Activated naive CD4-positive, alpha-beta T cell treated with anti-CD3 and anti-CD28 coated beads, Interleukin-2, amount 50 U/mL, for 72 hours (primary cell): Measurements from ENCODE around the gene ANKAR. TPM values are rescaled to one million over a fixed set of nuclear protein-coding genes. Genes with fewer than 3 reads are reported as not detected.
"Not testable (repeated sequence)": the region's sequence is repeated elsewhere in the genome, so short reads cannot be mapped to it uniquely, and the experiment has no call there.

ENCODE experiments used
- ATAC-seq, 2 donors: fragments of 150-1000 bp; cut with Tn5 transposase; 2 replicates each; pipeline ENCODE4 v1.10.0; 2021; ENCODE audit warnings: mild to moderate bottlenecking in 2 of 2, moderate library complexity in 2 of 2
- DNase-seq, 2 donors: peaks; one replicate each; pipeline ENCODE4 v3.0.0; 2021 to 2022; ENCODE audit warnings: low spot score in 2 of 2
- H3K27ac Mint-ChIP-seq, 2 donors: one replicate each; pipeline ENCODE4 v1.8.0; 2022; ENCODE audit warnings: mild to moderate bottlenecking in 2 of 2, mixed read lengths in 2 of 2
- H3K36me3 Mint-ChIP-seq, 2 donors: one replicate each; pipeline ENCODE4 v1.8.0; 2022; ENCODE audit warnings: mixed read lengths in 2 of 2
- H3K9me3 Mint-ChIP-seq, 2 donors: one replicate each; pipeline ENCODE4 v1.8.0; 2022; ENCODE audit warnings: mixed read lengths in 2 of 2
- total RNA-seq, 2 donors: library from RNA; stranded (reverse); gene quantifications; one replicate each; pipeline ENCODE4 v1.2.3, GENCODE V29; 2022

The ANKAR gene
- total RNA-seq, 2 donors from 2014 or later: 2.6 to 2.9 TPM

- not testable (repeated sequence) for DNase-seq, ATAC-seq, H3K27ac Mint-ChIP-seq
- H3K36me3 Mint-ChIP-seq: peaks cover 11 to 19% of the 10 kb centered on the region in 2 donors
- peaks cover 13 to 14% of the 10 kb centered on the region in 2 donors for H3K9me3 Mint-ChIP-seq
Measured at GRCh38 chr2:189653464-189653863, 21.0 kb upstream of the ANKAR start.

DNA sequence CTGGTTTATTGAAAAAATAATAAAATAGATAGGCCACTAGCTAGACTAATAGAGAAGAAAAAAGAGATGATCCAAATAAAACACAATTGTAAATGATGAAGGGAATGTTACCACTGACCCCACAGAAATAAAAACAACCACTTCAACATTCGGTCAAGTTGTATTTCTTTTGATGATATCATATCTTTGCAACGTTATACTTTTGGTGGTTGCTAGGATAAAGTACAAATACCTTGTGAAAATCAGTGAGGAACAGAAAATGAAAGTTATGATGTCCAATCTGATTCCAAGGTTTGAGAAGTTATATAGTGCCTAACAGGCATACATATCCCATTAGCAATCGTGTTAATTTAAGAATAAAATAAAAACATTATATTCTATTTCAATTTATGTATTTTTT, 19.8 kb upstream of the ANKAR start:
- DNase-seq (no peak), ATAC-seq (no peak)
- H3K36me3 Mint-ChIP-seq: peaks cover 11 to 19% of the 10 kb centered on the region in 2 donors
- H3K27ac Mint-ChIP-seq: no peak overlapping the region
- H3K9me3 Mint-ChIP-seq: peaks cover 13 to 14% of the 10 kb centered on the region in 2 donors

GRCh38 chr2:189657867-189658266, 16.6 kb upstream of the ANKAR start:
- peak in 1 of 2 donors; percentile 44 for DNase-seq
- H3K27ac Mint-ChIP-seq: peak overlapping the region; percentile 51 to 90
- ATAC-seq: peak; percentile 55 to 56
- peaks cover 0 to 11% of the 10 kb centered on the region in 2 donors for H3K36me3 Mint-ChIP-seq
- H3K9me3 Mint-ChIP-seq: peaks cover 0 to 2% of the 10 kb centered on the region in 2 donors

GRCh38 chr2:189658306-189659212, 15.9 kb upstream of the ANKAR start:
- DNase-seq (no peak), ATAC-seq (peak; percentile 3 to 17)
- Mint-ChIP-seq H3K9me3 (no peaks in the 10 kb centered on the region), H3K27ac (peak overlapping the region; percentile 51 to 90), H3K36me3 (peaks cover 0 to 6% of the 10 kb centered on the region in 2 donors)

DNA sequence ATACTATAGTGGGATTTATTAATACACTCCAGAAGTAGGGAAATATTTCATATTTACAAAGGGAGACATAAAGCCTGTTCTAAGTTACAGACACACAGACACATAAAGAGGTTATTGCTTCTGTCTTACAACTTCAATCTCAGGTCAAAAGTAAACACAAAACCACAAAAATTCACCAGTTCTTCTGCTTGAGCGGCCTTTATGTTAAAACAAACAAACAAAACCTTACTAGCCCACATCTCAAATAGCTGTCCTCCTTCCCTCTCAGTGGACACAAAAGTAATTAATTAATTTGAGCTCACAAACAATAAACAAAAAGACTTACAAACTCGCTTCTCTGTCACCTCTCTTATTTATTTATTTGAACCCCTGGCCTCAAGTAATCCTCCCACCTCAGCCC, 14.7 kb upstream of the ANKAR start:
- H3K36me3 Mint-ChIP-seq: no peaks in the 10 kb centered on the region
- ATAC-seq: no peak

DNA sequence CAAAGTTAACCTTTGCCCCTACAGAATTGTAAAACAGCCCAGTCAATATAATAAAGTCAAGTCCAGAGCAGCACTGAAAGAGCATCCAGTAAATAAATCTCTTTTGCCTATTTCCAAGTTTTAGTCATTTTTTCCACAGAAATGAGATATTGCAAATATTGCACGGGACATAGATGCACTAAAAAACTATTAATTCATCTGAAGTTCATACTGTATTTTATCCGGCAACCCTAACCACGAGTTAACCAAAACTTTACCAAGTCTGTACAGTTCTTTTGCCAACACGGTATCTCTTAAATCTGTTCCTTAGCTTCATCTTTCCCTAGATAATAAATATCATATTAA, 13.7 kb upstream of the ANKAR start:
- H3K36me3 Mint-ChIP-seq: peaks cover 0 to under 1% of the 10 kb centered on the region in 2 donors
- ATAC-seq: no peak
- no peaks in the 10 kb centered on the region for H3K9me3 Mint-ChIP-seq
- H3K27ac Mint-ChIP-seq: no peak overlapping the region
- no peak for DNase-seq

More for the DNA sequence above, 14.7 kb upstream of the ANKAR start:
- Mint-ChIP-seq H3K9me3 (no peaks in the 10 kb centered on the region), H3K27ac (no peak overlapping the region)
- DNase-seq: no peak

- DNase-seq: peak; percentile 97 to 99
- Mint-ChIP-seq H3K27ac (no peak within 1 kb of the TSS), H3K9me3 (no peaks in the 10 kb centered on the region), H3K36me3 (peaks cover 0 to 6% of the 10 kb centered on the region in 2 donors)
- peak; percentile 90 to 93 for ATAC-seq
Measured at GRCh38 chr2:189661148-189661956, 13.1 kb upstream of the ANKAR start, which contains the start of gene ASNSD1. Gene ASNSD1, plus strand, starts transcription at chr2:189661459. Its CDS starts 4,674 bp downstream, at chr2:189666133.

GRCh38 chr2:189661957-189662321, 12.5 kb upstream of the ANKAR start:
- Mint-ChIP-seq H3K36me3 (peaks cover 0 to 6% of the 10 kb centered on the region in 2 donors), H3K27ac (no peak overlapping the region), H3K9me3 (no peaks in the 10 kb centered on the region)
- ATAC-seq: no peak
- no peak for DNase-seq

DNA sequence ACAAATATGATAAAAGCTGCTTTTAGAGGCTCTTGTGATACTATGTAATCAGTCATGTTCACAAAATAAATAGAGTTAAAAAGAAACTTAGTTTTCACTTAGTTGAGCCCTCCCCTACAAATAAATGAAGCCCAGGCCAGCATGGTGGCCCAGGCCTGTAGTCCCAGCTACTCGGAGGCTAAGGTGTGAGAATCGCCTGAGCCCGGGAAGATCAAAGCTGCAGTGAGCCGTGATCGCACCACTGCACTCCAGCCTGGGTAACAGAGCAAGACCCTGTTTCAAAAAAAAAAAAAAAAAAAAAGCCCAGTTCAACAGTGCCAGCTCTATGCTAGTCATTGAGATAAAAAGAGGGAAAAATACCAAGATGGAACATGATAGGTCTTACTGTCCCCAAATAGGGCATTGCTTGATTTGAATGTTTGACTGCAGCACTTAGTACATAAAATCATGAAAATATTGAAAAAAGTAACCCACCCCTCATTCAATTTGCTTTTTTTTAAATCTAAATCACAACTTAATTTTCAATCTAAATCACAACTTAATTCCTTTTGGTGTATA, 11.7 kb upstream of the ANKAR start:
- Mint-ChIP-seq H3K9me3 (no peaks in the 10 kb centered on the region), H3K36me3 (peaks cover 0 to 9% of the 10 kb centered on the region in 2 donors)
- no peak for DNase-seq

DNA sequence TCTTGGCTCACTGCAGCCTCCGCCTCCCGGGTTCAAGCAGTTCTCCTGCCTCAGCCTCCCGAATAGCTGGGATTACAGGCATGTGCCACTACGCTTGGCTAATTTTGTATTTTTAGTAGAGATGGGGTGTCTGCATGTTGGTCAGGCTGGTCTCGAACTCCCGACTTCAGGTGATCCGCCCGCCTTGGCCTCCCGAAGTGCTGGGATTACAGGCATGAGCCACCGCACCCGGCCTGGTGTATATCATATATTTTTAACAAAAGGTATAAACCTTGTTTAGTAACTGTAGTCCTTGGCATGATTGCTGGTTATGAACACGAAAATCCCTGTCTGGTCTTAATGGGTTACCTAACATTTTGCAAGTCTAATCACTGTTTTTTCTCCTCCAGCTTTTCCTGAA, 11.2 kb upstream of the ANKAR start:
- not testable (repeated sequence) for ATAC-seq, H3K9me3 Mint-ChIP-seq, DNase-seq, H3K27ac Mint-ChIP-seq
- peaks cover 0 to 11% of the 10 kb centered on the region in 2 donors for H3K36me3 Mint-ChIP-seq

More for the DNA sequence above, 11.7 kb upstream of the ANKAR start:
- no peak overlapping the region for H3K27ac Mint-ChIP-seq
- no peak for ATAC-seq

GRCh38 chr2:189669913-189670312, 4.6 kb upstream of the ANKAR start:
- Mint-ChIP-seq H3K27ac (no peak overlapping the region), H3K9me3 (no peaks in the 10 kb centered on the region), H3K36me3 (peaks cover 0 to 11% of the 10 kb centered on the region in 2 donors)
- DNase-seq (no peak), ATAC-seq (no peak)

GRCh38 chr2:189673661-189674373, 653 bp upstream of the ANKAR start:
- H3K9me3 Mint-ChIP-seq: peaks cover 8 to 13% of the 10 kb centered on the region in 2 donors
- DNase-seq: no peak
- ATAC-seq: peak in 1 of 2 donors; percentile 53
- H3K27ac Mint-ChIP-seq: peak overlapping the region; percentile 5 to 86
- peaks cover 12 to 25% of the 10 kb centered on the region in 2 donors for H3K36me3 Mint-ChIP-seq

GRCh38 chr2:189676471-189676870, 2.0 kb downstream of the ANKAR start:
- no peak for ATAC-seq
- DNase-seq: no peak
- Mint-ChIP-seq H3K9me3 (peaks cover 8 to 22% of the 10 kb centered on the region in 2 donors), H3K36me3 (peaks cover 12 to 48% of the 10 kb centered on the region in 2 donors), H3K27ac (no peak overlapping the region)

GRCh38 chr2:189679226-189679625, 4.8 kb downstream of the ANKAR start:
- peaks cover 12 to 48% of the 10 kb centered on the region in 2 donors for H3K36me3 Mint-ChIP-seq
- DNase-seq: no peak
- H3K9me3 Mint-ChIP-seq: peaks cover 8 to 22% of the 10 kb centered on the region in 2 donors
- ATAC-seq: no peak
- no peak overlapping the region for H3K27ac Mint-ChIP-seq

DNA sequence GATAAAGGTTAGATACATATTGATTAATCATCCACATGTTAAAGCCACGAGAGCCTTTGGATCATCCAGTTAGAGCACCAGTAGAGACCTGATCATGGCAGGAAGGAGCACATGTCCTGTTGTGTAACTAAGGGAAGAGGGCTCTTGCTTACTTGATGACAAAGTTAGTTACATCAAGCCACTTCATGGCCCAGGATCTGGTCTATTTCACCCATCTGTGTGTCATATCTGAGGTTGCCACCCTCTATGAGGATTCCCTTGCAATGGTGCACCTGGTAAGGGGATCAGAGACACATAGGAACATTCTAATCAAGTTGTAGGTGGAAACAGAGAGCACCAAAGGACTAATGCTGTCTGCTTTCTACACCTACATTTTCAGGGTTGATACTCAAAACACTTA, 6.7 kb downstream of the ANKAR start:
- H3K27ac Mint-ChIP-seq: no peak overlapping the region
- ATAC-seq (peak in 1 of 2 donors; percentile 49), DNase-seq (no peak)
- H3K36me3 Mint-ChIP-seq: peaks cover 7 to 42% of the 10 kb centered on the region in 2 donors
- H3K9me3 Mint-ChIP-seq: peaks cover 8 to 22% of the 10 kb centered on the region in 2 donors

DNA sequence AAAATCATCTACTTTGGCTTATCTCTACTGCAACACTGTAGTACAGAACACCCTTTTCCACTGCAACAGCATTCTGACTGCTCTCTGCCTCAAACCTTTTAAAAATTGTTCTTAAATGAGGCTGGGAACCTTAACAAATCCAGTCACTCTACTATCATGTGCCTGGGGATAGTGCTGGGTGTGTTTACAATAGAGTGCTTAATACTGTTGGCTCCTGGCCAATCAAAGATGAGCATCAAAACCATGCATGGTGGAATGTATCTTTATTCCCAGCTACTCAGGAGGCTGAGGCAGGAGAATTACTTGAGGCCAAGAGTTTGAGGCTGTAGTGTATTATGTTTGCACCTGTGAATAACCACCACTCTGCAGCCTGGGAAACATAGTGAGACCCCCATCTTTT, 7.4 kb downstream of the ANKAR start:
- Mint-ChIP-seq H3K9me3 (peaks cover 8 to 22% of the 10 kb centered on the region in 2 donors), H3K36me3 (peaks cover 7 to 42% of the 10 kb centered on the region in 2 donors), H3K27ac (no peak overlapping the region)
- ATAC-seq: no peak
- DNase-seq: no peak
